Measurements from ENCODE around the gene C4orf36.
A peak's percentile ranks its signal among the peaks of the same experiment; 100 is the strongest.

C4orf36 gene

DNA sequence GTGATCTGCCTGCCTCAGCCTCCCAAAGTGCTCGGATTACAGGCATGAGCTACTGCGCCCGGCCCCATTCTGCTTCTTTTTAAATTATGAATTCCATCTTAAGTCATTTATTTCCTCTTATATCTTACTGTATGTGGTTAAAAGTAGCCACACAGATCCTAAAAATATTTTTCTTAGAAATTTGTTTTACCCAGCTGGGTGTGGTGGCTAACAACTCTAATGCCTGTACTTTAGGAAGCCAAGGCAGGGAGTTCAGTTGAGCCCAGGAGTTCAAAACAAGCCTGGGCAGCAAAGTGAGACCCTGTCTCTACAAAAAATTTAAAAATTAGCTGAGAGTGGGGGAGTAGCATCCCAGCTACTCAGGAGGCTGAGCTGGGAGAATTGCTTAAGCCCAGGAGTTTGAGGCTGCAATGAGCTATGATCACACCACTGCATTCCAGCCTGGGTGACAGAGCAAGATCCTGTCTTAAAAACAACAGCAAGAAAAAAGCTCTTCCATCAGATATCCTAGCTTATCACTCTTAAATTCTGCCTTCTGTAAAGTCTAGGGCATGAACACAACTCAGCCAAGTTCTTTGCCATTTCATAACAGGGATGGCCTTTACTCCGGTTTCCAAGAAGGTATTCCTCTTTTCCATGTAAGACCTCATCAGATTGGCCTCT is 27.5 kb upstream of the C4orf36 start:
- DNase-seq = no peak
- no peak overlapping the region for H2AK5ac ChIP-seq (ENCODE audit: low read length, severe bottlenecking)
- H3K36me3 ChIP-seq (ENCODE audit: control insufficient read depth in 1 of 2, insufficient read depth in 2 of 2, low read depth in 1 of 2, low read length in 2 of 2) = no peaks in the 10 kb centered on the region
- H2BK12ac ChIP-seq (ENCODE audit: low read length in 2 of 2) = no peak overlapping the region
- H2BK120ac ChIP-seq (ENCODE audit: low read depth, low read length) = no peak overlapping the region
- H3K23ac ChIP-seq (ENCODE audit: low read length in 2 of 2) = no peak overlapping the region
- H3K4me1 ChIP-seq (ENCODE audit: control insufficient read depth, insufficient read depth, low read depth, low read length) = peaks cover 3% of the 10 kb centered on the region
- no peak overlapping the region for H3K4ac ChIP-seq (ENCODE audit: low read depth in 1 of 2, low read length in 2 of 2)
- H3K27ac ChIP-seq (ENCODE audit: low read length, poor library complexity, severe bottlenecking) = no peak overlapping the region
- H3K9me3 ChIP-seq (ENCODE audit: control insufficient read depth, low read length) = no peaks in the 10 kb centered on the region
- no peak overlapping the region for H3K14ac ChIP-seq (ENCODE audit: low read length in 2 of 2)
- H3K27me3 ChIP-seq (ENCODE audit: control insufficient read depth in 1 of 2, insufficient read depth in 1 of 2, low read length in 2 of 2) = no peaks in the 10 kb centered on the region
- no peak overlapping the region for H3K4me3 ChIP-seq (ENCODE audit: insufficient read depth in 1 of 2, low read depth in 1 of 2, low read length in 2 of 2)
- 94% methylated on average over 1 of the region's 4 CpGs for WGBS
- H4K8ac ChIP-seq (ENCODE audit: low read length) = no peak overlapping the region
- H2AFZ ChIP-seq (ENCODE audit: low read depth, low read length) = no peak overlapping the region
- H2BK15ac ChIP-seq (ENCODE audit: low read depth, poor library complexity, severe bottlenecking) = no peak overlapping the region
- peak overlapping the region; percentile 71 for H3K9ac ChIP-seq (ENCODE audit: low read length)
- peaks cover 2% of the 10 kb centered on the region for H3K79me1 ChIP-seq (replicated peaks; ENCODE audit: low read length, poor library complexity, severe bottlenecking)
- H4K91ac ChIP-seq (ENCODE audit: low read length) = no peak overlapping the region
- no peak overlapping the region for H3K18ac ChIP-seq (ENCODE audit: low read depth in 1 of 2, low read length in 2 of 2)
- no peak overlapping the region for H2BK5ac ChIP-seq (ENCODE audit: low read depth, low read length, poor library complexity, severe bottlenecking)
- no peak overlapping the region for H3K4me2 ChIP-seq (ENCODE audit: low read length, poor library complexity, severe bottlenecking)

DNA sequence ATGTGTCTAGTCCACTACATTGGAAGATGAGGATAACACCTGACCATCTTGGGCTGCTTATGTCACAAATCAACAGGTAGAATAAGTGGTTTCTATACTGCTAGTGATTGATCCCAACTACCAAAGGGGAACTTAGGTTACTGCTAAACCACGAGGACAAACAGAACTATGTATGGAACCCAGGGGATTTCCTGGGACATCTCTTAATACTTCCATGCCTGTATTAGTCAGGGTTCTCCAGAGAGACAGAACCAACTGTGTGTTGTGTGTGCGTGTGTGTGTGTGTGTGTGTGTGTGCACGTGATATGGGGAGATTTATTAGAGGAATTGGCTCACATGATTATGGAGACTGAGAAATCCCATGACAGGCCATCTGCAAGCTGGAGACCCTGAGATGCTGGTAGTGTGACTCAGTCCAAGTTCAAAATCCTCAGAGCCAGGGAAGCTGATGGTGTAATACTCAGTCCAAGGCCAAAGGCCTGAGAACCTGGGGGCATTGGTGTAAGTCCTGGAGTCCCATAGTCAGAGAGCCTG is 26.4 kb upstream of the C4orf36 start:
- WGBS = 66% methylated on average over 3 of the region's 3 CpGs

GRCh38 chr4:86917212-86918039 is 25.2 kb upstream of the C4orf36 start:
- Histone ChIP-seq H3K4me3 (ENCODE audit: insufficient read depth in 1 of 2, low read depth in 1 of 2, low read length in 2 of 2) (no peak overlapping the region), H2BK15ac (ENCODE audit: low read depth, poor library complexity, severe bottlenecking) (no peak overlapping the region), H3K4me1 (ENCODE audit: control insufficient read depth, insufficient read depth, low read depth, low read length) (peaks cover 3% of the 10 kb centered on the region), H3K27me3 (ENCODE audit: control insufficient read depth in 1 of 2, insufficient read depth in 1 of 2, low read length in 2 of 2) (no peaks in the 10 kb centered on the region), H2AFZ (ENCODE audit: low read depth, low read length) (no peak overlapping the region), H2BK120ac (ENCODE audit: low read depth, low read length) (no peak overlapping the region), H3K4me2 (ENCODE audit: low read length, poor library complexity, severe bottlenecking) (no peak overlapping the region), H3K27ac (ENCODE audit: low read length, poor library complexity, severe bottlenecking) (no peak overlapping the region), H3K36me3 (ENCODE audit: control insufficient read depth in 1 of 2, insufficient read depth in 2 of 2, low read depth in 1 of 2, low read length in 2 of 2) (no peaks in the 10 kb centered on the region), H3K9me3 (ENCODE audit: control insufficient read depth, low read length) (no peaks in the 10 kb centered on the region), H3K9ac (ENCODE audit: low read length) (no peak overlapping the region), H4K91ac (ENCODE audit: low read length) (no peak overlapping the region), H3K23ac (ENCODE audit: low read length in 2 of 2) (no peak overlapping the region), H3K18ac (ENCODE audit: low read depth in 1 of 2, low read length in 2 of 2) (no peak overlapping the region), H3K4ac (ENCODE audit: low read depth in 1 of 2, low read length in 2 of 2) (no peak overlapping the region), H2BK12ac (ENCODE audit: low read length in 2 of 2) (no peak overlapping the region), H4K8ac (ENCODE audit: low read length) (no peak overlapping the region), H3K79me1 (replicated peaks; ENCODE audit: low read length, poor library complexity, severe bottlenecking) (no peaks in the 10 kb centered on the region), H3K14ac (ENCODE audit: low read length in 2 of 2) (no peak overlapping the region), H2BK5ac (ENCODE audit: low read depth, low read length, poor library complexity, severe bottlenecking) (no peak overlapping the region), H2AK5ac (ENCODE audit: low read length, severe bottlenecking) (no peak overlapping the region)
- 96% methylated on average over 3 of the region's 4 CpGs for WGBS
- DNase-seq = no peak

More for the DNA sequence above, 26.4 kb upstream of the C4orf36 start:
- Histone ChIP-seq H3K9ac (ENCODE audit: low read length) (peak overlapping the region; percentile 71), H4K91ac (ENCODE audit: low read length) (no peak overlapping the region), H3K36me3 (ENCODE audit: control insufficient read depth in 1 of 2, insufficient read depth in 2 of 2, low read depth in 1 of 2, low read length in 2 of 2) (no peaks in the 10 kb centered on the region), H2AFZ (ENCODE audit: low read depth, low read length) (no peak overlapping the region), H3K4me1 (ENCODE audit: control insufficient read depth, insufficient read depth, low read depth, low read length) (peaks cover 3% of the 10 kb centered on the region), H2BK120ac (ENCODE audit: low read depth, low read length) (no peak overlapping the region), H3K27ac (ENCODE audit: low read length, poor library complexity, severe bottlenecking) (no peak overlapping the region), H3K79me1 (replicated peaks; ENCODE audit: low read length, poor library complexity, severe bottlenecking) (peaks cover 2% of the 10 kb centered on the region), H3K14ac (ENCODE audit: low read length in 2 of 2) (no peak overlapping the region), H2BK12ac (ENCODE audit: low read length in 2 of 2) (no peak overlapping the region), H3K9me3 (ENCODE audit: control insufficient read depth, low read length) (no peaks in the 10 kb centered on the region), H3K4me2 (ENCODE audit: low read length, poor library complexity, severe bottlenecking) (no peak overlapping the region), H2BK15ac (ENCODE audit: low read depth, poor library complexity, severe bottlenecking) (no peak overlapping the region), H2BK5ac (ENCODE audit: low read depth, low read length, poor library complexity, severe bottlenecking) (no peak overlapping the region), H3K23ac (ENCODE audit: low read length in 2 of 2) (no peak overlapping the region), H3K18ac (ENCODE audit: low read depth in 1 of 2, low read length in 2 of 2) (no peak overlapping the region), H3K27me3 (ENCODE audit: control insufficient read depth in 1 of 2, insufficient read depth in 1 of 2, low read length in 2 of 2) (no peaks in the 10 kb centered on the region), H3K4ac (ENCODE audit: low read depth in 1 of 2, low read length in 2 of 2) (peak overlapping the region in 1 of 2 experiments; percentile 30), H4K8ac (ENCODE audit: low read length) (no peak overlapping the region), H2AK5ac (ENCODE audit: low read length, severe bottlenecking) (no peak overlapping the region), H3K4me3 (ENCODE audit: insufficient read depth in 1 of 2, low read depth in 1 of 2, low read length in 2 of 2) (no peak overlapping the region)
- peak; percentile 88 for DNase-seq

GRCh38 chr4:86916392-86916791 is 24.2 kb upstream of the C4orf36 start:
- Histone ChIP-seq H3K9me3 (ENCODE audit: control insufficient read depth, low read length) (no peaks in the 10 kb centered on the region), H3K4ac (ENCODE audit: low read depth in 1 of 2, low read length in 2 of 2) (no peak overlapping the region), H3K4me2 (ENCODE audit: low read length, poor library complexity, severe bottlenecking) (no peak overlapping the region), H3K36me3 (ENCODE audit: control insufficient read depth in 1 of 2, insufficient read depth in 2 of 2, low read depth in 1 of 2, low read length in 2 of 2) (no peaks in the 10 kb centered on the region), H2AFZ (ENCODE audit: low read depth, low read length) (no peak overlapping the region), H3K79me1 (replicated peaks; ENCODE audit: low read length, poor library complexity, severe bottlenecking) (no peaks in the 10 kb centered on the region), H2BK12ac (ENCODE audit: low read length in 2 of 2) (no peak overlapping the region), H3K27ac (ENCODE audit: low read length, poor library complexity, severe bottlenecking) (no peak overlapping the region), H2AK5ac (ENCODE audit: low read length, severe bottlenecking) (no peak overlapping the region), H3K23ac (ENCODE audit: low read length in 2 of 2) (no peak overlapping the region), H3K27me3 (ENCODE audit: control insufficient read depth in 1 of 2, insufficient read depth in 1 of 2, low read length in 2 of 2) (no peaks in the 10 kb centered on the region), H4K91ac (ENCODE audit: low read length) (no peak overlapping the region), H3K9ac (ENCODE audit: low read length) (no peak overlapping the region), H4K8ac (ENCODE audit: low read length) (no peak overlapping the region), H2BK5ac (ENCODE audit: low read depth, low read length, poor library complexity, severe bottlenecking) (no peak overlapping the region), H2BK15ac (ENCODE audit: low read depth, poor library complexity, severe bottlenecking) (no peak overlapping the region), H3K4me3 (ENCODE audit: insufficient read depth in 1 of 2, low read depth in 1 of 2, low read length in 2 of 2) (no peak overlapping the region), H3K4me1 (ENCODE audit: control insufficient read depth, insufficient read depth, low read depth, low read length) (peaks cover 3% of the 10 kb centered on the region), H2BK120ac (ENCODE audit: low read depth, low read length) (no peak overlapping the region), H3K18ac (ENCODE audit: low read depth in 1 of 2, low read length in 2 of 2) (no peak overlapping the region), H3K14ac (ENCODE audit: low read length in 2 of 2) (no peak overlapping the region)
- DNase-seq = no peak
- 100% methylated on average over 1 of the region's 1 CpG for WGBS

Measured in mesenchymal stem cell (in vitro differentiated cells and primary cell).